ENCODE data around the gene ZP2.
"Not testable (repeated sequence)": the region's sequence is repeated elsewhere in the genome, so short reads cannot be mapped to it uniquely, and the experiment has no call there.

Gene ZP2

GRCh38 chr16:21179983-21180365, 31.4 kb downstream of the ZP2 start:
- in situ Hi-C loops (cut with MboI; ENCODE audit: low sequenced_read_pairs): loop anchor here (25.0 kb wide), 1 partner anchor 1132 kb away; no protein-coding TSS in a partner anchor

- in situ Hi-C loops (cut with MboI; ENCODE audit: low sequenced_read_pairs): loop anchor here (25.0 kb wide), 1 partner anchor 1133 kb away; no protein-coding TSS in a partner anchor
Observed at GRCh38 chr16:21179126-21179982, 32.0 kb downstream of the ZP2 start.

GRCh38 chr16:21175397-21175796, 36.0 kb downstream of the ZP2 start:
- in situ Hi-C loops (cut with MboI; ENCODE audit: low sequenced_read_pairs): loop anchor here (25.0 kb wide), 1 partner anchor 1137 kb away; no protein-coding TSS in a partner anchor

GRCh38 chr16:21172650-21173049, 38.7 kb downstream of the ZP2 start:
- in situ Hi-C loops (cut with MboI; ENCODE audit: low sequenced_read_pairs): no loop called here

GRCh38 chr16:21170116-21170515, 41.3 kb downstream of the ZP2 start:
- in situ Hi-C loops (cut with MboI; ENCODE audit: low sequenced_read_pairs): not testable (repeated sequence)

GRCh38 chr16:21169249-21169981, 42.0 kb downstream of the ZP2 start:
- in situ Hi-C loops (cut with MboI; ENCODE audit: low sequenced_read_pairs): no loop called here

GRCh38 chr16:21167929-21168602, 43.3 kb downstream of the ZP2 start:
- in situ Hi-C loops (cut with MboI; ENCODE audit: low sequenced_read_pairs): no loop called here

- in situ Hi-C loops (cut with MboI; ENCODE audit: low sequenced_read_pairs): no loop called here
Observed at GRCh38 chr16:21167360-21167759, 44.0 kb downstream of the ZP2 start.

- in situ Hi-C loops (cut with MboI; ENCODE audit: low sequenced_read_pairs): no loop called here
Observed at GRCh38 chr16:21166561-21166961, 44.8 kb downstream of the ZP2 start.

- in situ Hi-C loops (cut with MboI; ENCODE audit: low sequenced_read_pairs): no loop called here
Observed at GRCh38 chr16:21164521-21165168, 46.7 kb downstream of the ZP2 start.

GRCh38 chr16:21163576-21163975, 47.8 kb downstream of the ZP2 start:
- in situ Hi-C loops (cut with MboI; ENCODE audit: low sequenced_read_pairs): no loop called here

- in situ Hi-C loops (cut with MboI; ENCODE audit: low sequenced_read_pairs): no loop called here
Observed at GRCh38 chr16:21162661-21163151, 48.7 kb downstream of the ZP2 start.

GRCh38 chr16:21161211-21161610, 50.2 kb downstream of the ZP2 start:
- in situ Hi-C loops (cut with MboI; ENCODE audit: low sequenced_read_pairs): no loop called here

- in situ Hi-C loops (cut with MboI; ENCODE audit: low sequenced_read_pairs): no loop called here
Observed at GRCh38 chr16:21160276-21160675, 51.1 kb downstream of the ZP2 start.

- in situ Hi-C loops (cut with MboI; ENCODE audit: low sequenced_read_pairs): no loop called here
Observed at GRCh38 chr16:21159281-21159951, 52.0 kb downstream of the ZP2 start.

- in situ Hi-C loops (cut with MboI; ENCODE audit: low sequenced_read_pairs): no loop called here
Observed at GRCh38 chr16:21158208-21159110, 52.9 kb downstream of the ZP2 start, which contains the start of gene LDAF1. LDAF1 (plus strand) TSS chr16:21158674; CDS start chr16:21161183, 2,509 bp downstream.

- in situ Hi-C loops (cut with MboI; ENCODE audit: low sequenced_read_pairs): no loop called here
Observed at GRCh38 chr16:21157632-21158031, 53.7 kb downstream of the ZP2 start.

GRCh38 chr16:21156767-21157467, 54.5 kb downstream of the ZP2 start:
- in situ Hi-C loops (cut with MboI; ENCODE audit: low sequenced_read_pairs): no loop called here

Data from HL-60/S4 treated with retinoic acid at 250 ng/mL for 4 days and 3 days (cell line).